ENCODE data around the gene AP1M1. TPM values are rescaled to one million over a fixed set of nuclear protein-coding genes. Genes with fewer than 3 reads are reported as not detected.

AP1M1 gene
- total RNA-seq, 4 donors from 2014 or later, result 21.2 to 80.9 (median 32.7) TPM

GRCh38 chr19:16160943-16161560 lies 36.7 kb upstream of the AP1M1 start:
- Histone ChIP-seq H3K4me3 (no peak overlapping the region), H3K27me3 (no peaks in the 10 kb centered on the region), H3K27ac (no peak overlapping the region), H3K36me3 (no peaks in the 10 kb centered on the region), H3K4me1 (no peaks in the 10 kb centered on the region), H3K9me3 (no peaks in the 10 kb centered on the region)
- no peak for DNase-seq
- no peak for TF ChIP-seq POLR2A (IDR thresholded peaks at IDR 0.05)
- TF ChIP-seq, protein P1, sequence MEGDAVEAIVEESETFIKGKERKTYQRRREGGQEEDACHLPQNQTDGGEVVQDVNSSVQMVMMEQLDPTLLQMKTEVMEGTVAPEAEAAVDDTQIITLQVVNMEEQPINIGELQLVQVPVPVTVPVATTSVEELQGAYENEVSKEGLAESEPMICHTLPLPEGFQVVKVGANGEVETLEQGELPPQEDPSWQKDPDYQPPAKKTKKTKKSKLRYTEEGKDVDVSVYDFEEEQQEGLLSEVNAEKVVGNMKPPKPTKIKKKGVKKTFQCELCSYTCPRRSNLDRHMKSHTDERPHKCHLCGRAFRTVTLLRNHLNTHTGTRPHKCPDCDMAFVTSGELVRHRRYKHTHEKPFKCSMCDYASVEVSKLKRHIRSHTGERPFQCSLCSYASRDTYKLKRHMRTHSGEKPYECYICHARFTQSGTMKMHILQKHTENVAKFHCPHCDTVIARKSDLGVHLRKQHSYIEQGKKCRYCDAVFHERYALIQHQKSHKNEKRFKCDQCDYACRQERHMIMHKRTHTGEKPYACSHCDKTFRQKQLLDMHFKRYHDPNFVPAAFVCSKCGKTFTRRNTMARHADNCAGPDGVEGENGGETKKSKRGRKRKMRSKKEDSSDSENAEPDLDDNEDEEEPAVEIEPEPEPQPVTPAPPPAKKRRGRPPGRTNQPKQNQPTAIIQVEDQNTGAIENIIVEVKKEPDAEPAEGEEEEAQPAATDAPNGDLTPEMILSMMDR (IDR thresholded peaks at IDR 0.05), result no peak
- intact Hi-C loops (cut with DNase I; ENCODE audit: low total_unique reads), result no loop called here

DNA sequence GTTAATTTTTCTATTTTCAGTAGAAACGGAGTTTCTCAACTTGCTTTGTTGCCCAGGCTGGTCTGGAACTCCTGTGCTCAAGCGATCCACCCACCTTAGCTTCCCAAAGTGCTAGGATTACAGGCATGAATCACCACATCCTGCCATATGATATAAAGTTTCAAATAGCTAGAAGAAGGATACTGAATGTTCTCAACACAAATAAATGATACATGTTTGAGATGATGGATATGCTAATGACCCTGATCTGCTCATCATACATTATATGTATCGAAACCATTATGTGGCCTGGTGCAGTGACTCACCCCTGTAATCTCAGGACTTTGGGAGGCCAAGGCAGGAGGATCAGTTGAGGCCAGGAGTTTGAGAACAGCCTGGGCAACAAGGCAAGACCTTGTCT lies 35.9 kb upstream of the AP1M1 start:
- H3K36me3 ChIP-seq, result no peaks in the 10 kb centered on the region
- H3K27me3 ChIP-seq, result no peaks in the 10 kb centered on the region
- H3K4me1 ChIP-seq, result no peaks in the 10 kb centered on the region
- H3K9me3 ChIP-seq, result no peaks in the 10 kb centered on the region
- TF ChIP-seq POLR2A (IDR thresholded peaks at IDR 0.05), result no peak
- TF ChIP-seq, protein P1 (IDR thresholded peaks at IDR 0.05), result no peak
- H3K27ac ChIP-seq, result no peak overlapping the region
- no peak overlapping the region for H3K4me3 ChIP-seq
- no peak for DNase-seq
- intact Hi-C loops (cut with DNase I; ENCODE audit: low total_unique reads), result no loop called here

DNA sequence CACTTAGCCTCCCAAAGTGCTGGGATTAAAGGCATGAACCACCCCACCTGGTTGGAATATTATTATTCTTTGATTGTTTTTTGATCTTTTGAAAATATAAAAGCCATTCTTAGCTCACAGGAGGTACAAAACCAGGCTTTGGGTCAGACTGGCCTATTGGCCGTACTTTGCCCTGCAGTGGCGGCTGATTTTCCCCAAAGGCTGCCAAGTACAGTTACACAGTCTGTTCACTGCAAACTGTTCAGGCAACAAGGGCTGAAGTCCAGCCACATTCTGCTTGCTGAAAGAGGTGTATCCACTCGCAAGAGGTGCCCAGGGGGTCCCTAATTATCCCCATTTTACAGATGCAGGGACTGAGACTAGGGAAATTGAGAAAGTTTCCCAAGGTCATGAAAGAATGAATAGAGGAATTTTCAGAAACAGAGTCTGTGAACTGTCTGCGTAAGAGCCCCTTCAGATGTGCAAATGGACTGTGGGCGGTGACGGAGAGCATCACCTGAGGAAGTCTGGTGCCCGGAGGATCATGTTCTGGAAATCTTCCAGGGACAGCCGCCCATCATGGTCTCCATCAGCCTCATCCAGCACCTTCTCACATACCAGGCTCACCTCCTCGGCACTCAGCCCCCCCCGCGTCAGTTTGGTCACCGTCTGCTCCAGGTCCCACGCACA lies 33.4 kb upstream of the AP1M1 start:
- Histone ChIP-seq H3K4me1 (no peaks in the 10 kb centered on the region), H3K4me3 (no peak overlapping the region), H3K9me3 (no peaks in the 10 kb centered on the region), H3K27ac (no peak overlapping the region), H3K27me3 (no peaks in the 10 kb centered on the region), H3K36me3 (no peaks in the 10 kb centered on the region)
- TF ChIP-seq, protein P1 (IDR thresholded peaks at IDR 0.05), result no peak
- no peak for TF ChIP-seq POLR2A (IDR thresholded peaks at IDR 0.05)
- no peak for DNase-seq
- intact Hi-C loops (cut with DNase I; ENCODE audit: low total_unique reads), result no loop called here

- TF ChIP-seq, protein P1 (IDR thresholded peaks at IDR 0.05), result no peak
- TF ChIP-seq POLR2A (IDR thresholded peaks at IDR 0.05), result no peak
- no peak overlapping the region for H3K4me3 ChIP-seq
- H3K36me3 ChIP-seq, result no peaks in the 10 kb centered on the region
- H3K27ac ChIP-seq, result no peak overlapping the region
- H3K9me3 ChIP-seq, result no peaks in the 10 kb centered on the region
- intact Hi-C loops (cut with DNase I; ENCODE audit: low total_unique reads), result no loop called here
- no peaks in the 10 kb centered on the region for H3K4me1 ChIP-seq
- no peak for DNase-seq
- no peaks in the 10 kb centered on the region for H3K27me3 ChIP-seq
Measured at GRCh38 chr19:16166417-16166816, 31.3 kb upstream of the AP1M1 start.

DNA sequence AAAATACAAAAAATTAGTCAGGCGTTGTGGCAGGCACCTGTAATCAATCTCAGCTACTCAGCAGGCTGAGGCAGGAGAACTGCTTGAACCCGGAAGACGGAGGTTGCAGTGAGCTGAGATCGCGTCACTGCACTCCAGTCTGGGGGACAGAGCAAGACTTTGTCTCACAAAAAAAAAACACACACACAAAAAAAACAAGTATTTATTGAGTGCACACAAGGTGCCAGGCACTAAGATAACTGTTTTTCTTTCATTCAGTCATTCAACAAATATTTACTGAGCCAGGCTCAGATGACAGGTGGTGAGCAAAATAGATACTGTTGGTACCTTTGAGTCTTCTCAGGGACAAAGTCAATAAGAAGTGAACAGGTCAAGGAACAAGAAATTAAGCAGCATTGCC lies 30.7 kb upstream of the AP1M1 start:
- Histone ChIP-seq H3K9me3 (no peaks in the 10 kb centered on the region), H3K27ac (no peak overlapping the region), H3K27me3 (no peaks in the 10 kb centered on the region), H3K36me3 (no peaks in the 10 kb centered on the region), H3K4me3 (no peak overlapping the region), H3K4me1 (no peaks in the 10 kb centered on the region)
- TF ChIP-seq, protein P1 (IDR thresholded peaks at IDR 0.05), result no peak
- TF ChIP-seq POLR2A (IDR thresholded peaks at IDR 0.05), result no peak
- intact Hi-C loops (cut with DNase I; ENCODE audit: low total_unique reads), result no loop called here
- no peak for DNase-seq

Data from uterus (tissue), 4 donors.